LHCN-M2 (cell line): ENCODE measurements around the gene DCST2. TPM values are rescaled to one million over a fixed set of nuclear protein-coding genes. Genes with fewer than 3 reads are reported as not detected.

ENCODE experiments used
- DNase-seq: peaks from one replicate; pipeline ENCODE4 v3.0.0-alpha.2; 2012; ENCODE audit warnings: low read depth
- total RNA-seq: library from RNA; depleted of rRNA; stranded (reverse); fragments of >200 nt; gene quantifications from 2 replicates; pipeline ENCODE4 v1.2.3, GENCODE V29; 2014

DCST2 gene
- total RNA-seq, 1 experiment from 2014 or later = 0.11 TPM

DNA sequence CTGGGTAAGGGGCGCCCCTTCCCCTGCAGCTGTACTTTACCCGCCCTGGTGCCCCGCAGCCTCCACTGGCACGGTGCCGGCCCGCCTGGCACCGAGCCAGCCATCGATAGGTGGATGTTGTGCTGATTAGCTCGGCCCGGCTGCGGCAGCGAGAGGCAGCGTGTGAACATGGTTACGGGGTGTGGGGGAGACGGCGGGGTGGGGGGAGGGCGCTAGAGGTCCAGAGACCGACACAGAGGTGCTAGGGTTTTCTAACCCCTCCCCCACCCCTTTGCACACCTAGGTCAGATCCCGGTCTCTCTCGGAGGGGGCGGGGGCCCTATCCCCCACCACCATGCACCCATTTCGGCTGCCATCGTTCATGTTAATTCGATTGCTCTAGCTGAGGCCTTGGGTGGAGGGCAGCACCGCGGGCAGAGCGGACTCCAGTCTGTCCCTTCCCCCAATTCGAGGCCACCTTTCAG, 36.6 kb upstream of the DCST2 start:
- DNase-seq = no peak

DNA sequence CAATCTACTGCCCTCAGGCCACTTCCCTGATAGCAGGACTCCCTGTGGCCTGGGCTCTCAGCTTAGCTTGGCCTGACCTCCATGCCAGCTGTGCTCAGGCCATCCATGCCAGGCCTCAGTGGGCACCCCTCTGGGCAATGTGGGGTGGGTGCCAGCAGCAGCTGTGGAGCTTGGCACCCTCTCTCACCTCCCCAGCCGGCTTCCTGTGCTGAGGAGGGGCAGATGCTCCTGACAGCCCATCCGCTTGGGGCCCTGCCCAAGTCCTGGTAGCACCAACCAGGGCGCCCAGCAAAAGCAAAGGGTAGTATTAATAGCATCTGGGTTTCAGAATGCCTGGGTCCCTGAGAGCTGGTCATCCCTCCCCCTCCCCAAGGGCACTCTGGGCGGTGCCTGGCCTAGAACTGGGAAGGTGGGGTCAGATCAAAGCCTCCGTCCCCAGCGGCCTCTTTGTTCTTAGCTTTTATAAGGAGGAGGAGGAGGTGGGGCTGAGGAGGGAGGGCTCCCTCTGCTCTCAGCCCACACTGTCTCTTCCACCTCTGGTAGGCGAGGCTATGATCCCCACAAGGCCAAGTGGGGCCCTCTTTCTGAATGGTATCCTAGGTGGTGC, 36.1 kb upstream of the DCST2 start:
- DNase-seq = no peak

DNA sequence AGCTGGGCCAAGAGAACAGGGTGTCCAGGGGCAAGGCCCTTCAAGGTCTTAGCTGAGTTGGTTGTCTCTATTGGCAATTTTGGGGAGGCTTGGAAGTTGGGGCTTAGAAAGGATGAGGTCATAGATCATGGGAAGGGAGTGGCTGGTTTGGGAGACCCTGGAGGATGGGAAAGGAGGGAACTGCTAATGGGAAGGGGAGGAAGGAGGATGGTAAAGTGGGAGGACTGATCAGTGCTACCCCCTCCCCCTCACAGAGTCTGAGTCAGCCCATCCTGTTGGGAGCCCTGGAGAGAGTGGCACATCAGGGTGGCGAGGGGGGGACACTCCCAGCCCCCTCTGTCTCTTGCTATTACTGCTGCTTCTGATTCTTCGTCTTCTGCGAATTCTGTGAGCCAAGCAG, 35.0 kb upstream of the DCST2 start:
- no peak for DNase-seq

DNA sequence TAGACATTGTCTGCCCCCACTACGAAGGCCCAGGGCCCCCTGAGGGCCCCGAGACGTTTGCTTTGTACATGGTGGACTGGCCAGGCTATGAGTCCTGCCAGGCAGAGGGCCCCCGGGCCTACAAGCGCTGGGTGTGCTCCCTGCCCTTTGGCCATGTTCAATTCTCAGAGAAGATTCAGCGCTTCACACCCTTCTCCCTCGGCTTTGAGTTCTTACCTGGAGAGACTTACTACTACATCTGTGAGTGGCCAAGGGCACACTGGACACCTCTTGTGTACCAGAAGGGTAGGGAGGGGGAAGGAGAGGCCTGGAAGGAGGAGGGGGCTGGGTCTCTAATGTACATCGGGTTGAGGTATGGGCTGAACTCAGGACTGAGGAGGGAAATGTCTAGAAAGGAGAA, 33.2 kb upstream of the DCST2 start:
- no peak for DNase-seq

DNA sequence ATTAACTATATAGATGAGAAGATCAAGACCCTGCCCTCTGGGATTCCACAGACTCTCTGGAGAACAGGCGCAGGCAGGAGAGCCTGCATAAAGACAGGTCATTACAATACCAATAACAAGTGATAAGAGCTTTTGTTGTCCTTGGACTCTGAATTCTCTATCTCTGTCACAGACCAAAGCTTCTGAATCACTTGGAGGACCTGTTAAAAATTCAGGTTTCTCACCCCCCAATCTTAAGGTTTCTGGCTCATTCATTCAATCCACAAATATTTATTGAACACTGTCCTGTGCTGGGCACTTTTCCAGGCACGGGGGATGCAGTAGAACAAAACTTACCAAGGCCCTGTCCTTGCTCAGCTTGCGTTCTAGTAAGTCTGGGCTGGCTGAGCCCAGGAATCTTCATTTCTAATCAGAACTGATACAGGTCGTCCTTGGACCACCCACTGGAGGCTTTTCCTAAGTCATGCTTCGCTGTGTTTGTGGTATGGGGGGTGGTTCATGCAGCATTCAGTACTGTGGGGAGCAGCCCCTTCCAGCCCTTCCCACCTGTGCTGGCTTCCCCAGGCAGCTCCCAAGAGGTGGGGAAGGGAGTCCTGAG, 31.4 kb upstream of the DCST2 start:
- no peak for DNase-seq

DNA sequence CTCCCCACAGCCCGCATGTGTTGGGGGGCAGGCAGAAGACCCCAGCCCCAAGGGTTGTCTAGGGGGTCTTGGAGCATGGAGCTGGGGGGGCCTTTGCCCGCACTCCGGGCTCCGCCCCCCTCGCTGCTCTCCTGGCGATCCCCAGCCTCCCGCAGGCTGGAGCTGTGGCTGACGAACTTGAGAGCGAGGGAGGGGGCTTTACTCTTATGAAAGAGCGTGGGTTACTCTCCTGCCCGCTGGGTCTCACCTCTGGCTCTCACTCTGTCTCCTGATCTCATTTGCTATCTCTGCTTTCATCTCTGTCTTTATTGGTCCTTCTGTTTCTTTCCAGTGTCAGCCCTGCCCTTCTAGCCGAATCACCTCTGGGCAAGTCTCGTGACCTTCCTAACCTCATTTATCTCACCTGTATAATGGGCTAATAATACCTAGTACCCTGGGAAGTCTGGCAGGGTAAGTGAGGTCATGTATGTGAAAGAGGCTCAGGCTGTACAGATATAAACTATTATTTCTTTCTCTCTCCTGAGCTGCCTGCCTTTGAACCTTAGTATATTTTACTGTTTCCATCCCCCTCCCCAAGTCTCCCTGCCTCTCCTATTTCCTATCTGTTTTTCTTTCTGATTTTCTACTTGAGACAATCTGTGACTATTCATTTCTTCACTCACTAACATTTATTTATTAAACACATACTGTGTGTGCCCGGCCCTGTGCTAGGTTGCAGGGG, 30.7 kb upstream of the DCST2 start:
- DNase-seq = peak; percentile 29

DNA sequence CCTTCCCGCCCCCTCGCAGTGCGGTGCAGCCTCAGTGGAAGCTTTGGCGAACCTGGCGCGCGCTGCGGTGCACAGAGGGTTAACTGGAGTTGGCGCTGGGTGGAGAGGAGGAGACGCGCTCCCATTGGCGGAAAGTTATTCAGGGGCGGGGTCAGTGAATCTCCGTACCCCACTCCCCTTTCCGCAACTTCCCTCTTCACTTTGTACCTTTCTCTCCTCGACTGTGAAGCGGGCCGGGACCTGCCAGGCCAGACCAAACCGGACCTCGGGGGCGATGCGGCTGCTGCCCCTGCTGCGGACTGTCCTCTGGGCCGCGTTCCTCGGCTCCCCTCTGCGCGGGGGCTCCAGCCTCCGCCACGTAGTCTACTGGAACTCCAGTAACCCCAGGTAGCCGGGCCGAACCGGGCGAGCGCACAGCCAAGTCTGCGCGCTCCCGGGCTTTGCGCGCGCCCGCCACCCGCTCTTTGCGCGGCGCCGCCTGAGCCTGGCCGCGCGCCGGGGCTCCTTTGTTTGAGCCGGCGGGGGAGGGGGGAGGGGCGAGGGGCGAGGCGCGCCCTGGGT, 30.0 kb upstream of the DCST2 start, which contains the start of gene EFNA4:
Gene EFNA4 (plus strand): TSS at position 191 of the 561 bp plus-strand sequence. CDS start 84 bp downstream, at position 275.
- peak; percentile 72 for DNase-seq

DNA sequence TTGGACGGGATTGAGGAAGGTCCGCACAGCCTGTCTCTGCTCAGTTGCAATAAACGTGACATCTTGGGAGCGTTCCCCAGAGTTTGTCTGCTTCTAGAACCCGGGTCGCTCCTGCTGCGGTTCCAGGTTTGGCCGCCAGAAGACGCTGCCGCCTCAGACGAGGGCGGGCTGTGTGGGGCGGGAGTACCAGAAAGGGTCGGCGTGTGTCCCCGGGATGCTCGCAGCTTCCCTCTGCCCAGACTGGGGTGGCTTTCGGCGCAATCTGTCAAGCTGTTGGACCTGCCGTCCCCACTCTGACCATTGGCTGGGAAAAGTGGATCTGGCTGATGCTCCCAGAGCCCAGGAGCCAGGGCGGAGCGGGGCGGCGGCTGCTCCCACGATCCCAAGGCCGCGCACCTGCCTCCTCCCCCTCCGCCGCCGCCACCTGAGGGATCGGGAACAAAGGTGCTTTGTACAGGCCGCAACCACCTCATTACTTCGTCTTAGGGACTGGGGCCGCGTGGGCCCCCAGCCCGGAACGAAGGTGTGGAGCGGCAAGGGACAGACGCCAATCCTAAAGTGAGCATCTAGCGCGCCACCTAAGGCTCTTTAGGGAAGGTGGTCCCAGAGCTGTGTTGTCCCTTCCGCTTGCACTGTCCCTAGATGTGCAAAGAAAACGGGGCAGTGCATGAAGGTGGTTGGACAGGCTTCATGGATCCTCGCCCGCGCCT, 29.3 kb upstream of the DCST2 start:
- peak; percentile 15 for DNase-seq

DNA sequence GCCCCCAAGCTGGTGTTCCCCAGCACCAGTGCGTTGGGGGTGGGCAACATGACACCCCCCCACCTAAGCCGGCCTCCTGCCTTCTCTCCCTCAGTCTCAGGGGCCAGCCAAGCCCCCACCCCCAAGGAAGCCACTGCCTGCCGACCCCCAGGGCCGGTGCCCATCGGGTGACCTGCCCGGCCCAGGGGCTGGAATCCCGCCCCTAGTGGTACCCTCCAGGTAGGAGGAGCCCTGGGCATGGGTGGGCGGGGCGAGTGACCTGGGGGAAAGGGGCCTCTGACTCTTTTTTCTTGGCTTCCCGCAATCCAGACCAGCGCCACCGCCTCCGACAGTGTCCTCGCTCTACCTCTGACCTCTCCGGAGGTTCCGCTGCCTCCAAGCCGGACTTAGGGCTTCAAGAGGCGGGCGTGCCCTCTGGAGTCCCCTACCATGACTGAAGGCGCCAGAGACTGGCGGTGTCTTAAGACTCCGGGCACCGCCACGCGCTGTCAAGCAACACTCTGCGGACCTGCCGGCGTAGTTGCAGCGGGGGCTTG, 28.6 kb upstream of the DCST2 start:
- DNase-seq = no peak

DNA sequence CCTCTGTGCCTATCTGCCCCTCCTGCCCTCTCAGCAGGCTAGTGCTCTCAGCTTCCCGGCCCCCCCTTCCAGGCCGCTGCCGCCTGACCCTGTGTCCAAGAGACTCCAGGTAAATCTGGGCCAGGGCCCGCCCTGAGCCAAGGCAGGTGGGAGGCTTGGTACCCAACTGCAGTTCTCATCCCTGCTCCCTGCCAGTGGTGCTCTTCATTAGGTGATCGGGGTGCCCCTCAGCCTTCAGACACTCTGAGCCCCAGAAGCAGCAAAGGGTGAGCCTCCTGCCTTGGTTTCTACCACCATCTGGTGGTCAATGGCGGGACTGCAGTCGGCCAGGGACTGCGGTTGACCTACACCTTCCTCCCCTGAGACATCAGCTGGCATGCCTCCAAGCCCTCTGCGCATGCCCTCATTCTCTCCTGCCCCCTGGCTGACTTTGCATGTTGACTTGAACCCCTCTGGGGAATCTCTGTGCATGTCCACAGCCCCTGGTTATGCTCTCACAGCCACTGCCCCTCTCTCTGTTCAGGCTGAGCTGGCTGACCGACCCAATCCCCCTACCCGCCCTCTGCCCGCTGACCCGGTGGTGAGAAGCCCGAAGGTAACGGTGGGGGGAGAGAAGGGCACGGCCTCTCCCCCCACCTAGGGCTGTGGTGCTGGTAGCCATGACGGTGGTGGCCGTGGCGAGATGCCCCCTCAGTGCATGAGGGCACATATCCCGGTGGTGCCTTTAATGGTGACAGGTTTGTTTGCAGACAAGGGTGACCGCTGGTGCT, 28.0 kb upstream of the DCST2 start:
- DNase-seq = peak; percentile 86

DNA sequence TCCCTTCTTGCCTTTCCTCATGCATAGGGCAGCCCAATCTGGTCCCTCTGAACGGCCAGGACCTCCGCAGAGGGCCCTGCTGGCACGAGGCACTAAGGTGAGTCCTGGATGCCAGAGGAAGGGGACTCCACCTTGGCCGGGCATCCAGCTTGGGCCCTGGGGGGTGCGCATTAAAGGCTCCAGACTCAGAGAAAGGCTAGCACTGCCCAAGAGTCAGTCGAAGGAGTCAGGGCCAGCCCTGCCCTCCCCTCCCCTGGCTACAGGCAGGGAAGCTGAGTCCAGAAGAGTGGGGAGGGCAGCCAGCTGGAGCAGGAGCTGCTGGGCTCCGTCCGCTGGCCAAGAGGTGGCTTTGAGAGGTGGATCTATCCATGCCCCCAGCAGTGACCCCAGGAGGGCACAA, 27.2 kb upstream of the DCST2 start:
- DNase-seq = no peak

DNA sequence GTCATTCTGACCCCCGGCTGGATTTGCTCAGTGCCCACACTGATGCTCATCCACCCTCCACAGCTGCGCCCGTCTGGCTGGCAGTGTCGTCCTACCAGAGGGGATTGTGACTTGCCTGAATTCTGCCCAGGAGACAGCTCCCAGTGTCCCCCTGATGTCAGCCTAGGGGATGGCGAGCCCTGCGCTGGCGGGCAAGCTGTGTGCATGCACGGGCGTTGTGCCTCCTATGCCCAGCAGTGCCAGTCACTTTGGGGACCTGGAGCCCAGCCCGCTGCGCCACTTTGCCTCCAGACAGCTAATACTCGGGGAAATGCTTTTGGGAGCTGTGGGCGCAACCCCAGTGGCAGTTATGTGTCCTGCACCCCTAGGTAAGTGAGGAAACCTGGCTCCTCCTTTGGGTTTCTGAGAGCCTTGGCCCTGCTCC, 24.2 kb upstream of the DCST2 start:
- no peak for DNase-seq

DNA sequence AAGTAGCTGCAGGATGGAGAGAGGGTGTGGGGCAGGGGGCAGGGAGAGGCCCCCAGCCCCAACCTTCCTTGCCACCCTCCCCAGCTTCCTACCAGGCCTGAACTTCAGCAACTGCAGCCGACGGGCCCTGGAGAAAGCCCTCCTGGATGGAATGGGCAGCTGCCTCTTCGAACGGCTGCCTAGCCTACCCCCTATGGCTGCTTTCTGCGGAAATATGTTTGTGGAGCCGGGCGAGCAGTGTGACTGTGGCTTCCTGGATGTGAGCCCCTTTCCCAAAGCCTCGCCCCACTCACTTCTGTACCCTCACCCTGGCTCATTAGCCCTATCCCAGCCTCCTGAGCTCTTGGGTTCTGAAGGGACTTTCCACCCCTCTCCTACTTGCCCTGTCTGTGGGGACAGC, 23.5 kb upstream of the DCST2 start:
- no peak for DNase-seq

DNA sequence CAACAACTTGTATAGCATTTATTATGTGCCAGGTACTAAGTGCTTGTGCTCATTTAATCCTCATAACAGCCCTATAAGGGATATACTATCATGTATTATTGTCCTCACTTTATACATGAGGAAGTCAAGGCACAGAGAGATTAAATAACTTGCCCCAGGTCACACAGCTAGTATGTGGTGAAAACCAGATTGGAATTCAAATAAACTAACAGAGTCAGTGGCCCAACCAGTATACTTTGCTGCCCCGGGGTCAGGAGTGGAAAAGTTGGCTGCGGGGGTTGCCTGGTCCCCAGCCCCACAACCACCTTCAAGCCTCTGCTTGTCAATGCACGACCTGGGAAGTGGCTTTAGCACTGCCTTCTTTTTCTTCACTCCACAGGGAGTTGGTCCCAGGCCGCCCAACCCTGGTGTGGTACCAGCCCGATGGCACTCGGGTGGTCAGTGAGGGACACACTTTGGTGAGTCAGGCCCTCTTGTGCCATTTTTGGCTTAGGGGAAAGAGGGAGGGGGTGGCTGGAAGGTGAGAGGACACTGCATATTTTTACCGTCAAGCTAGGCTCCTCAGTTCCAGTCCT, 20.0 kb upstream of the DCST2 start:
- no peak for DNase-seq

DNA sequence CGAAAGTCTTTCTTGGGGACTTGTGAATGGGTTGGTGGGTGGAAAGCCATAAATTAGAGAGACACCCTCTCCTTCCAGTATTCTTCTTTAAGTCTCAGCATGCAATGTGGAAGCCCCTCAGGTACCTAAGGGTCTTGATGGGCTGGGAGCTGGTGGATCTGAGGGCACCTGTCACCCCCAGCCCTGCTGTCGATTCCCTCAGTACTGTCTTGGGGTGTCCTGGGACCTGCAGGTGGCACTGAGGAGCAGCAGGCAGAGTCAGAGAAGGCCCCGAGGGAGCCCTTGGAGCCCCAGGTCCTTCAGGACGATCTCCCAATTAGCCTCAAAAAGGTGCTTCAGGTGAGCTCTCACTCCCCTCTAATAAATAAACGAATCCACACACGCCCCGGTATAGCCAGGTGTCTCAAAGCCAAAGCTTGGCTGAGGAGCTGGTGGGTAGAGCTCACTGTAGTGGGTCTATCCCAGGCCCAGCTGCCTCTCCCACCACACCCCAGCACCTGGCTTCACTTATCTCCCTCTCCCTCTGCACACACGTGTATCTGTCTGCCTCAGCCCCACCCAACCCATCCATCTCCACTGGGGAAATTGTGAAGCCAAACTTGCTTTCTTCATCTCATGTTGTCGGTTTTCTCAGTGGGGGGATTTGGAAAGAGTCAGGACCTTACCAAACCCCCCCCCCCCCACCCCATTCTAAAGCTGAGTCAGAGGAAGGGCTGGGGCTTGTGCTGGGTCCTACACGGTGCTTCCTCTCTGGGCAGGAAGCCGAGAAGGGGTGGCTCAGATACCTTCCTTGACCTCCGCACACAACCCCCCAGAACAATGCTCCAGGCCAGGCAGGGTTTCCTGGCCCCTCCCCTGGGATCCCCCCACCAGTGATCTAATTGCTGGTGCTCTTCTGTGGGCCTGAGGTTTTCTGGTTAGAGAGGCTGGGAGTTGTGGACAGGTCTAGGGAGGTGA, 19.1 kb upstream of the DCST2 start:
- DNase-seq = no peak

DNA sequence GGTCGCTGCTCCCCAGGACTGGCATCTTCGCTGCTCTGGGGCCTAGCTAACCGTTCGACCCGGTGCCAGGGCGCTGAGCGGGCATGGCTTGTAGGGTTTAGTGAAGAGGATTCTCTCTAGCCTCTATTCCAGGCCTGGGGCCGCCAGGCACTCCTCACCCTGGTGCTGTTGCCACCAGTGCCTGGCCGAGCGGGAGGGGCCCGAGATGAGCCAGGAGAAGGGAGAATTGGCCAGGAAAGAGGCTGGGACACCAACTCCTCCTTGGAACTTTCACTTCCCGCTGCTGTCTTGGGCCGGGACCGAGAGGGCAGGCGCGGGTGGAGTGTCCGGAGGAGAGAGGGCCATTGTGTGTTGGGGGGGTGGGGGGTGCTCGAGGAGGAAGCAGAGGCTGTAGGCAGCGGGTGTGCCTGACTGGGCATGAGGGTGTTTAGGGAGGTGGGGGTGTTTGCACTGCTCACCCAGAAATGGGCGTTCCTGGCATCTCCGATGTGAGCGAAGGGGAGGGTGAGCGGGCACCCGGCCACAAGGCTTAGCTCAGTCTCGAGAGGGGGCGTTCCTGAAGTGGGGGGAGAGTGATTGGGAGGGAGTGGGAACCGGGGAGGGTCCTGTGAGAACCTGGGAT, 18.3 kb upstream of the DCST2 start:
- peak; percentile 27 for DNase-seq

DNA sequence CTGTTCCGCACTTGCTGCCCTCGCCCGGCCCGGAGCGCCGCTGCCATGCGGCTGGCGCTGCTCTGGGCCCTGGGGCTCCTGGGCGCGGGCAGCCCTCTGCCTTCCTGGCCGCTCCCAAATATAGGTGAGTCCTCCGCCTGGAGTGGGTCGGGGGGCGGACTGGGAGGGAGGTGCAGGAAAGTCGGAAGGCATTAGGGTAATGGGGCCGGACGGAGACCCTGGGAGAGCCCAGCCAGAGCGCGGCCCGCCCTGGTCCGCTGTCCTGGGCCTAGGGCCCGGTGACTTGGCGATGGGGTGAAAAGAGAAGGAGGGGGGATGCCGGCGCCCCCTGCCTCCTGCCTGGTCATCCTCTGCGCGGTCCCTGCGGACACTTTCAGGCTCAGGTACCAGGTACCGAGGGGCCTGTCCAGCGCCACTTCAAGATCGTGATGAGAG, 17.8 kb upstream of the DCST2 start:
- no peak for DNase-seq

DNA sequence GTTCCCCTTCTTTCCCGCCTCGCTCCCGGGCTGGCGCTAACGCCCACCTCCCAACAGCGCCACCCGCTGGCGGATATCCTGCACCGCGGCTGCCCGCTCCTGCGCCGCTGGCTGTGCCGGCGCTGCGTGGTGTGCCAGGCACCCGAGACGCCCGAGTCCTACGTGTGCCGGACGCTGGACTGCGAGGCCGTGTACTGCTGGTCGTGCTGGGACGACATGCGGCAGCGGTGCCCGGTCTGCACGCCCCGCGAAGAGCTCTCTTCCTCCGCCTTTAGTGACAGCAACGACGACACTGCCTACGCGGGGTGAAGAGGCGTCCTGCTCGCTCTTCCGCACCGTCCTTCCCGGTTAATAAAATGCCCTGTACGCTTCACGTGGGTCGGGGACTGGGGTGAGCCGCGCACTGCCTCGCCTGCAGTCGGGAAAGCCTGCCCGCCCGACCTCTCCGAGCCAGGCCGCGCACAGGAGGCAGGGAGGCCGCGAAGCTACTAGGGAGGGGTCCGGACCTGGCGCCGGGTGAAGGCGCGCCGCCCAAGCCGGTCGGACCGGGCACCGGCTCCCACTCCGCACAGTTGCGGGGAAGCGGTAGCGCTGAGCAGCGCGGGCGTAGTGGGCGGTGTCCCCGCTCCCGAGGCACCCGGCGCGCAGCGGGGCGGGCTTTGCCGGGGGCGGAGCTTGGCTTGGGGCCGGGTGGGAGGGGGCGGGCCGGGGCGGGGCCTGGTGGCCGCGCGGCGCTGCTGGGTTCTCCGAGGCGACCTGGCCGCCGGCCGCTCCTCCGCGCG, 17.2 kb upstream of the DCST2 start, which contains the start of gene ADAM15:
Gene ADAM15 (plus strand): TSS at position 757 of the 782 bp plus-strand sequence. CDS start 71 bp downstream, outside the sequence.
- DNase-seq = peak; percentile 70
